ENCODE data around the gene RFTN1.

RFTN1 gene

GRCh38 chr3:16545413-16546185 is 32.1 kb upstream of the RFTN1 start:
- DNase-seq, result no peak
- H3K9me3 ChIP-seq, result no peaks in the 10 kb centered on the region
- no peaks in the 10 kb centered on the region for H3K36me3 ChIP-seq
- TF ChIP-seq CTCF (IDR thresholded peaks at IDR 0.05; ENCODE audit: low read depth, low read length), result no peak
- no peak overlapping the region for H3K4me3 ChIP-seq (ENCODE audit: low read depth, low read length)
- H3K4me1 ChIP-seq, result no peaks in the 10 kb centered on the region
- H3K27me3 ChIP-seq, result no peaks in the 10 kb centered on the region

- no peaks in the 10 kb centered on the region for H3K36me3 ChIP-seq
- no peaks in the 10 kb centered on the region for H3K9me3 ChIP-seq
- TF ChIP-seq CTCF (IDR thresholded peaks at IDR 0.05; ENCODE audit: low read depth, low read length), result no peak
- H3K4me3 ChIP-seq (ENCODE audit: low read depth, low read length), result no peak overlapping the region
- no peaks in the 10 kb centered on the region for H3K27me3 ChIP-seq
- no peaks in the 10 kb centered on the region for H3K4me1 ChIP-seq
- no peak for DNase-seq
These were observed 29.9 kb upstream of the RFTN1 start for GRCh38 chr3:16543242-16543864.

- Histone ChIP-seq H3K27me3 (no peaks in the 10 kb centered on the region), H3K9me3 (no peaks in the 10 kb centered on the region), H3K36me3 (no peaks in the 10 kb centered on the region), H3K4me1 (no peaks in the 10 kb centered on the region), H3K4me3 (ENCODE audit: low read depth, low read length) (no peak overlapping the region)
- DNase-seq, result no peak
- no peak for TF ChIP-seq CTCF (IDR thresholded peaks at IDR 0.05; ENCODE audit: low read depth, low read length)
These were observed 25.0 kb upstream of the RFTN1 start for GRCh38 chr3:16538507-16538906.

GRCh38 chr3:16536996-16537395 is 23.5 kb upstream of the RFTN1 start:
- TF ChIP-seq CTCF (IDR thresholded peaks at IDR 0.05; ENCODE audit: low read depth, low read length), result no peak
- Histone ChIP-seq H3K4me1 (no peaks in the 10 kb centered on the region), H3K36me3 (no peaks in the 10 kb centered on the region), H3K4me3 (ENCODE audit: low read depth, low read length) (no peak overlapping the region), H3K27me3 (no peaks in the 10 kb centered on the region), H3K9me3 (no peaks in the 10 kb centered on the region)
- no peak for DNase-seq

- no peak for DNase-seq
- no peaks in the 10 kb centered on the region for H3K36me3 ChIP-seq
- no peaks in the 10 kb centered on the region for H3K9me3 ChIP-seq
- no peaks in the 10 kb centered on the region for H3K27me3 ChIP-seq
- no peaks in the 10 kb centered on the region for H3K4me1 ChIP-seq
- H3K4me3 ChIP-seq (ENCODE audit: low read depth, low read length), result no peak overlapping the region
- TF ChIP-seq CTCF (IDR thresholded peaks at IDR 0.05; ENCODE audit: low read depth, low read length), result no peak
These were observed 22.8 kb upstream of the RFTN1 start for GRCh38 chr3:16536344-16536663.

- Histone ChIP-seq H3K27me3 (no peaks in the 10 kb centered on the region), H3K4me1 (no peaks in the 10 kb centered on the region)
These were observed 21.3 kb upstream of the RFTN1 start for GRCh38 chr3:16534640-16535262.

More at GRCh38 chr3:16534640-16535262, 21.3 kb upstream of the RFTN1 start:
- H3K9me3 ChIP-seq, result no peaks in the 10 kb centered on the region
- H3K4me3 ChIP-seq (ENCODE audit: low read depth, low read length), result no peak overlapping the region
- H3K36me3 ChIP-seq, result no peaks in the 10 kb centered on the region
- DNase-seq, result no peak
- no peak for TF ChIP-seq CTCF (IDR thresholded peaks at IDR 0.05; ENCODE audit: low read depth, low read length)
